ENCODE measurements around the gene DNAAF8. TPM values are rescaled to one million over a fixed set of nuclear protein-coding genes. Genes with fewer than 3 reads are reported as not detected.

Gene DNAAF8
- polyA plus RNA-seq, 3 donors = 0.04 to 0.36 TPM; not detected in 1

DNA sequence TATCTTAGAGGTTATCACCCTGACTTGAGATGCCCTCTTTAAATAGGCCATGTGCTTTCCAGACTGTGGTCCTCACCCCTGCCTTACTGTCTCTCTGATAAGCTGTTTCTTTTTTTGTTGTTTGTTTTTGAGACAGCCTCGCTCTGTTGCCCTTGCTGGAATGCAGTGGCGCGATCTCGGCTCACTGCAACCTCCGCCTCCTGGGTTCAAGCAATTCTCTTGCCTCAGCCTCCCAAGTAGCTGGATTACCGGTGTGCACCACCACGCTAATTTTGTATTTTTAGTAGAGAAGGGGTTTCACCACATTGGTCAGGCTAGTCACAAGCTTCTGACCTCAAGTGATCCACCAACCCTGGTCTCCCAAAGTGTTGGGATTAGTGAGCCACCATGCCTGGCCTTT, 54.6 kb downstream of the DNAAF8 start:
- peaks cover 0 to 2% (median 0%) of the 10 kb centered on the region in 7 donors for H3K9me3 Mint-ChIP-seq
- no CpG with 5 or more reads among the region's 7 CpGs for WGBS (ENCODE audit: insufficient coverage)

DNA sequence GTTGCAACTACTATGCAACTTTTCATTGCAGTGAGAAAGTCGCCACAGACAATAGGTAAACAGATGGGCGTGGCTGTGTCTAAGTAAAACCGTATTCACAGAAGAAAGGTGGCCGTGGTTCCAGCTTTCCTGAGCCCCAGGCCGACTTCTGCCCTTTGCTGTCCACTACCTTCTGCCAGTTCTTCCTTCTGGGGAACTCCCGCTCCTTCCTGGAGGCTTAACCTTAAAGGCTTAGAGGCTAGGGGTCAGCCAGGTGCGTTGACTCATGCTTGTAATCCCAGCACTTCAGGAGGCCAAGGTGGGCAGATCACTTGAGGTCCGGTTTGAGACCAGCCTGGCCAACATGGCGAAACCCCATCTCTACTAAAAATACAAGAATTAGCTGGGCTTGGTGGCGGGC, 55.9 kb downstream of the DNAAF8 start:
- no peak for DNase-seq
- peaks cover 0 to under 1% of the 10 kb centered on the region in 2 donors for H3K36me3 Mint-ChIP-seq
- Histone ChIP-seq H3K9ac (ENCODE audit: insufficient read depth, low read length, poor library complexity, severe bottlenecking) (no peak overlapping the region), H3K36me3 (replicated peaks in 1 of 2; ENCODE audit: control insufficient read depth in 1 of 2, insufficient read depth in 2 of 2, low read length in 2 of 2) (no peaks in the 10 kb centered on the region), H4K20me1 (ENCODE audit: insufficient read depth, low read length) (no peaks in the 10 kb centered on the region), H3K4me1 (ENCODE audit: control insufficient read depth in 1 of 2, insufficient read depth in 2 of 2, low read length in 2 of 2) (no peaks in the 10 kb centered on the region), H3K27ac (ENCODE audit: low read depth in 1 of 2, low read length in 2 of 2) (no peak overlapping the region), H3K4me3 (replicated peaks in 1 of 3; ENCODE audit: low read depth in 2 of 3, low read length in 3 of 3) (no peak overlapping the region), H3K79me2 (ENCODE audit: insufficient read depth, low read length) (no peaks in the 10 kb centered on the region), H2AFZ (ENCODE audit: insufficient read depth, low read depth, low read length, poor library complexity, severe bottlenecking) (no peak overlapping the region), H3K27me3 (ENCODE audit: control insufficient read depth in 2 of 2, insufficient read depth in 2 of 2, low read length in 2 of 2) (no peaks in the 10 kb centered on the region), H3K9me3 (replicated peaks in 1 of 2; ENCODE audit: control insufficient read depth in 1 of 2, insufficient read depth in 1 of 2, low read length in 2 of 2) (no peaks in the 10 kb centered on the region), H3K4me2 (replicated peaks; ENCODE audit: extremely low read depth, low read length, poor library complexity, severe bottlenecking) (no peak overlapping the region)
- peaks cover 0 to 2% (median 0%) of the 10 kb centered on the region in 7 donors for H3K9me3 Mint-ChIP-seq
- intact Hi-C loops (cut with micrococcal nuclease) = no loop called here
- 92% methylated on average over 7 of the region's 10 CpGs for WGBS (ENCODE audit: insufficient coverage)
- H3K27me3 Mint-ChIP-seq (ENCODE audit: low read depth in 3 of 3) = peaks cover 0 to 7% (median 5%) of the 10 kb centered on the region in 3 donors
- no peak overlapping the region for H3K4me3 Mint-ChIP-seq
- no peak overlapping the region for H3K27ac Mint-ChIP-seq
- TF ChIP-seq, protein P1, sequence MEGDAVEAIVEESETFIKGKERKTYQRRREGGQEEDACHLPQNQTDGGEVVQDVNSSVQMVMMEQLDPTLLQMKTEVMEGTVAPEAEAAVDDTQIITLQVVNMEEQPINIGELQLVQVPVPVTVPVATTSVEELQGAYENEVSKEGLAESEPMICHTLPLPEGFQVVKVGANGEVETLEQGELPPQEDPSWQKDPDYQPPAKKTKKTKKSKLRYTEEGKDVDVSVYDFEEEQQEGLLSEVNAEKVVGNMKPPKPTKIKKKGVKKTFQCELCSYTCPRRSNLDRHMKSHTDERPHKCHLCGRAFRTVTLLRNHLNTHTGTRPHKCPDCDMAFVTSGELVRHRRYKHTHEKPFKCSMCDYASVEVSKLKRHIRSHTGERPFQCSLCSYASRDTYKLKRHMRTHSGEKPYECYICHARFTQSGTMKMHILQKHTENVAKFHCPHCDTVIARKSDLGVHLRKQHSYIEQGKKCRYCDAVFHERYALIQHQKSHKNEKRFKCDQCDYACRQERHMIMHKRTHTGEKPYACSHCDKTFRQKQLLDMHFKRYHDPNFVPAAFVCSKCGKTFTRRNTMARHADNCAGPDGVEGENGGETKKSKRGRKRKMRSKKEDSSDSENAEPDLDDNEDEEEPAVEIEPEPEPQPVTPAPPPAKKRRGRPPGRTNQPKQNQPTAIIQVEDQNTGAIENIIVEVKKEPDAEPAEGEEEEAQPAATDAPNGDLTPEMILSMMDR (IDR thresholded peaks at IDR 0.05) = no peak
- peaks cover 3% of the 10 kb centered on the region for H3K4me1 Mint-ChIP-seq

More for the DNA sequence above, 54.6 kb downstream of the DNAAF8 start:
- no peaks in the 10 kb centered on the region for H3K79me2 ChIP-seq (ENCODE audit: insufficient read depth, low read length)
- H4K20me1 ChIP-seq (ENCODE audit: insufficient read depth, low read length) = no peaks in the 10 kb centered on the region
- no peaks in the 10 kb centered on the region for H3K27me3 ChIP-seq (ENCODE audit: control insufficient read depth in 2 of 2, insufficient read depth in 2 of 2, low read length in 2 of 2)
- H3K27ac ChIP-seq (ENCODE audit: low read depth in 1 of 2, low read length in 2 of 2) = no peak overlapping the region
- Mint-ChIP-seq H3K36me3 (no peaks in the 10 kb centered on the region), H3K27me3 (ENCODE audit: low read depth in 3 of 3) (peaks cover 1 to 9% (median 5%) of the 10 kb centered on the region in 3 donors), H3K27ac (no peak overlapping the region), H3K4me1 (peaks cover 3% of the 10 kb centered on the region), H3K4me3 (no peak overlapping the region)
- no peaks in the 10 kb centered on the region for H3K36me3 ChIP-seq (replicated peaks in 1 of 2; ENCODE audit: control insufficient read depth in 1 of 2, insufficient read depth in 2 of 2, low read length in 2 of 2)
- intact Hi-C loops (cut with micrococcal nuclease) = no loop called here
- DNase-seq = no peak
- H3K9ac ChIP-seq (ENCODE audit: insufficient read depth, low read length, poor library complexity, severe bottlenecking) = no peak overlapping the region
- no peak overlapping the region for H2AFZ ChIP-seq (ENCODE audit: insufficient read depth, low read depth, low read length, poor library complexity, severe bottlenecking)
- H3K4me1 ChIP-seq (ENCODE audit: control insufficient read depth in 1 of 2, insufficient read depth in 2 of 2, low read length in 2 of 2) = no peaks in the 10 kb centered on the region
- TF ChIP-seq, protein P1 (IDR thresholded peaks at IDR 0.05) = no peak
- H3K4me2 ChIP-seq (replicated peaks; ENCODE audit: extremely low read depth, low read length, poor library complexity, severe bottlenecking) = no peak overlapping the region
- no peak overlapping the region for H3K4me3 ChIP-seq (replicated peaks in 1 of 3; ENCODE audit: low read depth in 2 of 3, low read length in 3 of 3)
- H3K9me3 ChIP-seq (replicated peaks in 1 of 2; ENCODE audit: control insufficient read depth in 1 of 2, insufficient read depth in 1 of 2, low read length in 2 of 2) = no peaks in the 10 kb centered on the region
